ENCODE measurements around the gene CCDC85C.

DNA sequence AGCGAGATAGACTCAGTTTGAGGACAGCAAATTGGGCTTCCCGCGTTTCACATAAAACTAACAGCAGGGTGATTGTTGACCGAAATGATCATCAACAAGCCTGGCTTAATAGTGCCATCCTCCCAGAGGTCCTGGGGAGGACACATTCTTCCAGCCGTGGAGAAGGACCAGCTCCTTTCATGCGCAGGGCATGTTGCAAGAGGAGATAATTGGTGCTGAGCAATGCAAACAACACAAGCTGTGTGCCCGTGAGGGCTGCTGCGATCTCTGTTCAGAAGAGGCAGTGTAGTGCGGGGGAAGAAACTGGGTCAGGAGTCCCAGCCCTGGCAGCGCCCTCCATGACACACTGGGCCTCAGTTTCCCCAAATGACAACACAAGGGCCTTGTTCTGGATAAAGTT, 54.3 kb downstream of the CCDC85C start:
- TF ChIP-seq POLR2A (IDR thresholded peaks at IDR 0.05) (no peak), CTCF (IDR thresholded peaks at IDR 0.05) (no peak), EP300 (IDR thresholded peaks at IDR 0.05) (no peak)

Measured in ovary (tissue), 3 donors.